Trophoblast cell (in vitro differentiated cells and primary cell): ENCODE data around the gene LRRC56.
A peak's percentile ranks its signal among the peaks of the same experiment; 100 is the strongest.

Source experiments
- DNase-seq, 2 donors: peaks; one replicate each; pipeline ENCODE4 v3.0.0-alpha.2; 2016
- H2AFZ ChIP-seq: 2 replicates; pipeline ENCODE4 v1.6.1; 2013; ENCODE audit warnings: low read length, moderate library complexity, mild to moderate bottlenecking; ENCODE audit not compliant: insufficient read depth, poor library complexity
- H2AK5ac ChIP-seq: 2 replicates; pipeline ENCODE4 v1.6.1; 2013; ENCODE audit warnings: mild to moderate bottlenecking, low read length
- H2BK120ac ChIP-seq: 2 replicates; pipeline ENCODE4 v1.6.1; 2013; ENCODE audit warnings: low read length, mild to moderate bottlenecking, moderate library complexity; ENCODE audit not compliant: insufficient read depth, poor library complexity
- H2BK12ac ChIP-seq: 2 replicates; pipeline ENCODE4 v1.6.1; 2013; ENCODE audit warnings: mild to moderate bottlenecking, low read length, moderate library complexity
- H2BK5ac ChIP-seq: 2 replicates; pipeline ENCODE4 v1.6.1; 2013; ENCODE audit warnings: low read length, low read depth, moderate library complexity, mild to moderate bottlenecking; ENCODE audit not compliant: poor library complexity
- H3K14ac ChIP-seq: 2 replicates; pipeline ENCODE4 v1.6.1; 2013; ENCODE audit warnings: mild to moderate bottlenecking, low read length
- H3K18ac ChIP-seq: 2 replicates; pipeline ENCODE4 v1.6.1; 2013; ENCODE audit warnings: mild to moderate bottlenecking, low read length
- H3K23ac ChIP-seq: 2 replicates; pipeline ENCODE4 v1.6.1; 2013; ENCODE audit warnings: low read length
- H3K27ac ChIP-seq: 2 replicates; pipeline ENCODE4 v1.5.1; 2013; ENCODE audit warnings: low read depth, mild to moderate bottlenecking, inconsistent platforms, low read length, moderate library complexity
- H3K27me3 ChIP-seq: 2 replicates; pipeline ENCODE4 v1.6.1; 2013; ENCODE audit warnings: inconsistent platforms, mild to moderate bottlenecking, low read length, moderate library complexity; ENCODE audit not compliant: insufficient read depth
- H3K36me3 ChIP-seq, 2 experiments: 1 replicate in 1 of 2; 2 replicates in 1 of 2; pipeline ENCODE4 v1.6.1; 2013; ENCODE audit warnings: low read length in 2 of 2, mild to moderate bottlenecking in 2 of 2, moderate library complexity in 1 of 2; ENCODE audit not compliant: insufficient read depth in 2 of 2, control insufficient read depth in 1 of 2
- H3K4ac ChIP-seq: 2 replicates; pipeline ENCODE4 v1.6.1; 2013; ENCODE audit warnings: low read depth, mild to moderate bottlenecking, low read length, moderate library complexity
- H3K4me1 ChIP-seq, 2 experiments: 1 replicate in 1 of 2; 2 replicates in 1 of 2; pipeline ENCODE4 v1.6.1; 2013; ENCODE audit warnings: low read length in 2 of 2, mild to moderate bottlenecking in 2 of 2, moderate library complexity in 1 of 2; ENCODE audit not compliant: insufficient read depth in 2 of 2, control insufficient read depth in 1 of 2
- H3K4me2 ChIP-seq: 2 replicates; pipeline ENCODE4 v1.6.1; 2013; ENCODE audit warnings: inconsistent platforms, mild to moderate bottlenecking, low read length, moderate library complexity
- H3K4me3 ChIP-seq: 2 replicates; pipeline ENCODE4 v1.5.1; 2013; ENCODE audit warnings: mild to moderate bottlenecking, low read depth, low read length, inconsistent platforms
- H3K79me1 ChIP-seq: one replicate; pipeline ENCODE4 v1.6.1; 2013; ENCODE audit warnings: low read length
- H3K79me2 ChIP-seq: 2 replicates; pipeline ENCODE4 v1.6.1; 2013; ENCODE audit warnings: low read length, mild to moderate bottlenecking; ENCODE audit not compliant: control insufficient read depth, insufficient read depth, poor library complexity
- H3K9ac ChIP-seq: 2 replicates; pipeline ENCODE4 v1.6.1; 2013; ENCODE audit warnings: mild to moderate bottlenecking, low read length
- H3K9me3 ChIP-seq: 2 replicates; pipeline ENCODE4 v1.6.1; 2013; ENCODE audit warnings: low read depth, mild to moderate bottlenecking, control low read depth, inconsistent platforms, low read length; ENCODE audit not compliant: insufficient read depth
- H4K12ac ChIP-seq: 2 replicates; pipeline ENCODE4 v1.6.1; 2013; ENCODE audit warnings: low read depth, mild to moderate bottlenecking, low read length, moderate library complexity
- H4K8ac ChIP-seq: 2 replicates; pipeline ENCODE4 v1.6.1; 2013; ENCODE audit warnings: low read depth, mild to moderate bottlenecking, low read length, moderate library complexity
- H4K91ac ChIP-seq: one replicate; pipeline ENCODE4 v1.6.1; 2013; ENCODE audit warnings: low read depth, mild to moderate bottlenecking, low read length, moderate library complexity
- WGBS: extraction: QIAGEN DNeasy Blood & Tissue Kit; methylation state at CpG from one replicate; pipeline ENCODE4 v1.1.7; 2013; ENCODE audit warnings: missing lambda C conversion rate; ENCODE audit not compliant: insufficient read length, insufficient coverage; ENCODE audit errors: extremely low coverage; 5-methylcytosine and 5-hydroxymethylcytosine counted together

Gene LRRC56

GRCh38 chr11:506995-507726, 30.2 kb upstream of the LRRC56 start, which contains the start of gene RNH1:
RNH1 (minus strand) TSS chr11:507242; CDS start chr11:502162, 5,080 bp downstream.
- Histone ChIP-seq H2BK5ac (peak within 1 kb of the TSS; percentile 88), H4K12ac (peak within 1 kb of the TSS; percentile 95), H3K27ac (peak within 1 kb of the TSS; percentile 97), H3K79me1 (peaks cover 15% of the 10 kb centered on the region), H4K91ac (peak within 1 kb of the TSS; percentile 99), H3K4me1 (peaks cover 6 to 13% of the 10 kb centered on the region in 2 experiments), H3K36me3 (peaks cover 10 to 25% of the 10 kb centered on the region in 2 experiments), H3K79me2 (peaks cover 13% of the 10 kb centered on the region), H3K4me3 (peak within 1 kb of the TSS; percentile 92), H3K14ac (peak within 1 kb of the TSS; percentile 98), H3K27me3 (no peaks in the 10 kb centered on the region), H3K4me2 (peak within 1 kb of the TSS; percentile 96), H2BK120ac (peak within 1 kb of the TSS; percentile 94), H3K4ac (peak within 1 kb of the TSS; percentile 78), H2BK12ac (peak within 1 kb of the TSS; percentile 21), H3K23ac (no peak within 1 kb of the TSS), H3K18ac (peak within 1 kb of the TSS; percentile 97), H2AK5ac (peak within 1 kb of the TSS; percentile 85), H3K9ac (peak within 1 kb of the TSS; percentile 86), H4K8ac (peak within 1 kb of the TSS; percentile 95), H3K9me3 (no peaks in the 10 kb centered on the region), H2AFZ (peak within 1 kb of the TSS; percentile 86)
- DNase-seq = peak; percentile 93 to 96
- no CpG with 5 or more reads among the region's 93 CpGs for WGBS

GRCh38 chr11:507727-508515, 29.4 kb upstream of the LRRC56 start:
- peaks cover 13% of the 10 kb centered on the region for H3K79me2 ChIP-seq

GRCh38 chr11:508956-509355, 28.4 kb upstream of the LRRC56 start:
- H3K4me3 ChIP-seq = no peak overlapping the region
- peaks cover 14 to 24% of the 10 kb centered on the region in 2 experiments for H3K36me3 ChIP-seq
- H4K8ac ChIP-seq = no peak overlapping the region
- H3K9ac ChIP-seq = no peak overlapping the region
- H4K91ac ChIP-seq = no peak overlapping the region
- H3K79me1 ChIP-seq = peaks cover 15% of the 10 kb centered on the region
- no peak overlapping the region for H3K23ac ChIP-seq
- no peak overlapping the region for H3K14ac ChIP-seq
- no peak overlapping the region for H3K27ac ChIP-seq
- no peak overlapping the region for H3K18ac ChIP-seq
- no peak overlapping the region for H3K4ac ChIP-seq
- H2BK120ac ChIP-seq = no peak overlapping the region
- H3K79me2 ChIP-seq = peaks cover 13% of the 10 kb centered on the region
- H2AFZ ChIP-seq = no peak overlapping the region
- no peaks in the 10 kb centered on the region for H3K9me3 ChIP-seq
- WGBS = no CpG with 5 or more reads among the region's 5 CpGs
- H2BK12ac ChIP-seq = no peak overlapping the region
- no peak for DNase-seq
- H3K4me1 ChIP-seq = peaks cover 6 to 13% of the 10 kb centered on the region in 2 experiments
- H3K27me3 ChIP-seq = no peaks in the 10 kb centered on the region
- H2BK5ac ChIP-seq = no peak overlapping the region
- H3K4me2 ChIP-seq = no peak overlapping the region
- H2AK5ac ChIP-seq = no peak overlapping the region
- no peak overlapping the region for H4K12ac ChIP-seq

More at GRCh38 chr11:507727-508515, 29.4 kb upstream of the LRRC56 start:
- Histone ChIP-seq H3K36me3 (peaks cover 11 to 20% of the 10 kb centered on the region in 2 experiments), H2BK120ac (peak overlapping the region; percentile 56), H2AK5ac (peak overlapping the region; percentile 31), H3K9me3 (no peaks in the 10 kb centered on the region), H2AFZ (peak overlapping the region; percentile 84), H4K12ac (peak overlapping the region; percentile 79), H3K4me3 (peak overlapping the region; percentile 69), H3K79me1 (peaks cover 15% of the 10 kb centered on the region), H3K18ac (peak overlapping the region; percentile 39), H3K4me1 (peaks cover 6 to 13% of the 10 kb centered on the region in 2 experiments), H2BK5ac (no peak overlapping the region), H3K4ac (peak overlapping the region; percentile 78), H2BK12ac (no peak overlapping the region), H3K9ac (peak overlapping the region; percentile 13), H3K27me3 (no peaks in the 10 kb centered on the region), H3K23ac (no peak overlapping the region), H3K14ac (peak overlapping the region; percentile 85), H4K8ac (peak overlapping the region; percentile 87), H4K91ac (peak overlapping the region; percentile 82), H3K27ac (peak overlapping the region; percentile 16), H3K4me2 (peak overlapping the region; percentile 66)
- DNase-seq = no peak
- WGBS = no CpG with 5 or more reads among the region's 45 CpGs

GRCh38 chr11:512761-513595, 24.3 kb upstream of the LRRC56 start:
- Histone ChIP-seq H4K91ac (no peak overlapping the region), H3K4me1 (peaks cover 0 to 3% of the 10 kb centered on the region in 2 experiments)
- no CpG with 5 or more reads among the region's 29 CpGs for WGBS

More at GRCh38 chr11:512761-513595, 24.3 kb upstream of the LRRC56 start:
- Histone ChIP-seq H3K4me2 (no peak overlapping the region), H3K23ac (no peak overlapping the region), H3K27ac (no peak overlapping the region), H3K79me2 (no peaks in the 10 kb centered on the region), H3K27me3 (no peaks in the 10 kb centered on the region), H3K36me3 (peaks cover 23 to 24% of the 10 kb centered on the region in 2 experiments), H2AFZ (no peak overlapping the region), H3K4ac (no peak overlapping the region), H2BK5ac (no peak overlapping the region), H3K9me3 (peaks cover 14% of the 10 kb centered on the region), H2BK12ac (no peak overlapping the region), H4K12ac (no peak overlapping the region), H3K18ac (no peak overlapping the region), H3K14ac (no peak overlapping the region), H3K9ac (no peak overlapping the region), H3K4me3 (no peak overlapping the region), H2AK5ac (no peak overlapping the region), H3K79me1 (no peaks in the 10 kb centered on the region), H4K8ac (no peak overlapping the region), H2BK120ac (no peak overlapping the region)
- DNase-seq = no peak
